OCI-LY7 (cell line): ENCODE results near the gene ANO9.

ENCODE experiments used
- EZH2phosphoT487 ChIP-seq: fragments of 200-600 bp; sonication (generic); IDR thresholded peaks from 2 replicates; pipeline ENCODE4 v1.6.1; 2018; ENCODE audit warnings: low read depth, borderline replicate concordance, mild to moderate bottlenecking, mixed run types, antibody characterized with exemption, low read length, moderate library complexity, mixed read lengths
- TF ChIP-seq, protein P1 (sequence below): fragments of 200-600 bp; sonication (generic); conservative IDR thresholded peaks from 2 replicates; pipeline ENCODE4 v1.5.1; 2014; ENCODE audit warnings: mild to moderate bottlenecking, antibody characterized with exemption, low read length, moderate library complexity, mixed read lengths

DNA sequence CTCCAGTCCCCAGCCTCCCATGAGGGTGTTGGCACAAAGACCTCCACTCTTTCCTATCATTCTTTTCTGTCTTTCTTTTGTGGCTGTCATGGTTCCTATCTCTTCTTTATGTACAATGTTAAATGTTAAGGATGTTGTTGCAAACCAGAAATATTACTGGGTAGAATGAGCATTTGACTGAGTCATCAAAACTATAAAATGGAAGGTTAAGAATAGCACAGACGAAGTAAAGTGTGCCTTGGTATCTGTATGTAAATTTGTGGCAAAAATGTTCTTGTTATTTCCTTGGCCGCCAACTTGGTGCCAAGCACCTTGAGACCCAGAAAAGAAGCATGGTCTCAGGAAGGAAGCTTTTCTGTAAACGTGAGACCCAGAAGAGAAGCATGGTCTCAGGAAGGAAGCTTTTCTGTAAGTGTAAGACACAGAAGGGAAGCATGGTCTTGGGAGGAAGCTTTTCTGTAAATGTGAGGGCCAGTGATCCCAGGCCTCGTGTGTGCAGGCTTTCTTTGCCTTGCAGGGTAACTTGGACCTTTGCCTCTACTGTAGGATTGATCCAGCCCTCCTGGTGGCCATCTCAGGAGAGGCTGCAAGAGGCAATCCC is 54.5 kb downstream of the ANO9 start:
- TF ChIP-seq, protein P1, sequence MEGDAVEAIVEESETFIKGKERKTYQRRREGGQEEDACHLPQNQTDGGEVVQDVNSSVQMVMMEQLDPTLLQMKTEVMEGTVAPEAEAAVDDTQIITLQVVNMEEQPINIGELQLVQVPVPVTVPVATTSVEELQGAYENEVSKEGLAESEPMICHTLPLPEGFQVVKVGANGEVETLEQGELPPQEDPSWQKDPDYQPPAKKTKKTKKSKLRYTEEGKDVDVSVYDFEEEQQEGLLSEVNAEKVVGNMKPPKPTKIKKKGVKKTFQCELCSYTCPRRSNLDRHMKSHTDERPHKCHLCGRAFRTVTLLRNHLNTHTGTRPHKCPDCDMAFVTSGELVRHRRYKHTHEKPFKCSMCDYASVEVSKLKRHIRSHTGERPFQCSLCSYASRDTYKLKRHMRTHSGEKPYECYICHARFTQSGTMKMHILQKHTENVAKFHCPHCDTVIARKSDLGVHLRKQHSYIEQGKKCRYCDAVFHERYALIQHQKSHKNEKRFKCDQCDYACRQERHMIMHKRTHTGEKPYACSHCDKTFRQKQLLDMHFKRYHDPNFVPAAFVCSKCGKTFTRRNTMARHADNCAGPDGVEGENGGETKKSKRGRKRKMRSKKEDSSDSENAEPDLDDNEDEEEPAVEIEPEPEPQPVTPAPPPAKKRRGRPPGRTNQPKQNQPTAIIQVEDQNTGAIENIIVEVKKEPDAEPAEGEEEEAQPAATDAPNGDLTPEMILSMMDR: no peak
- no peak for TF ChIP-seq EZH2phosphoT487
